ELR (cell line): ENCODE data around the gene ACTA1.
A peak's percentile ranks its signal among the peaks of the same experiment; 100 is the strongest.
"Not testable (repeated sequence)": the region's sequence is repeated elsewhere in the genome, so short reads cannot be mapped to it uniquely, and the experiment has no call there.

Source experiments
- DNase-seq: peaks from one replicate; pipeline ENCODE4 v3.0.0-alpha.2; 2015; ENCODE audit warnings: low read depth

ACTA1 gene

GRCh38 chr1:229434005-229434640, at the start of gene ACTA1:
TSS of gene ACTA1 (minus strand) at chr1:229434094. CDS start at chr1:229433115, 979 bp downstream.
- no peak for DNase-seq

- DNase-seq = no peak
Measured at GRCh38 chr1:229482511-229482910, 48.6 kb upstream of the ACTA1 start.

GRCh38 chr1:229480495-229480894, 46.6 kb upstream of the ACTA1 start:
- no peak for DNase-seq

DNA sequence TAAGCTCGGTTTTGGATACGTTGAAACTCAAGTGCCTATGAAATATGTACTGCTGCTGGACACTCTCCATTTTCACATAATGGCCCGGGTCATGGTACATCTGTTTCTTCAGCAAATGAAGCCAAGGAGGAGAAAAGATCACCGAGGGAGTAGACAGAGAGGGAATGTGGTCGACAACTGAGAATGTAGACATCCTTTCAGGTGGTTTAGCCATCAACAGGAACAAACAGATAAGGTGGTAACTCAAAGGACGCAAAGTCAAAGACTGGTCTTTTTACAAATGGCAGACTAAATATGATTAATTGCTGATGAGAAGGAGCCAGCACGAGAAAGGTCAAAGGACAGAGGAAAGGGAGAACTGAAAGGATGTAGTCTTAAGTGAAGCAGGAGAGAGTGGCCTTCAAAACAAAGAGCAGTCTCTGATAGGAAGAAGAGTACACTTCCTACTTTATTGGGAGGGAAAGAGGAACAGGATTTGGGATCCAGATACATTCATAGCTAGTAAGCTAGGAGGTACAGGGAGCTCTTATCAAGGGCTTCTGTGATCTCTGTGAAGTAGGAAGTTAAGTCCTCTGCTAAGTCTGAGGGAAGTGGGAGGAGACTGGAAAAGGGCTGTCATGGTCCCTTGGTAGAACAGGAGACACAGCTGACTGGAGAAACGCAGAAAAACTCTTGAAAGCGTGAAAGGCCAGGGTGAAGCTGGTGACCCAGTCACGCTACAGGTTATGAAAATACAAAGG, 45.9 kb upstream of the ACTA1 start:
- DNase-seq = no peak

DNA sequence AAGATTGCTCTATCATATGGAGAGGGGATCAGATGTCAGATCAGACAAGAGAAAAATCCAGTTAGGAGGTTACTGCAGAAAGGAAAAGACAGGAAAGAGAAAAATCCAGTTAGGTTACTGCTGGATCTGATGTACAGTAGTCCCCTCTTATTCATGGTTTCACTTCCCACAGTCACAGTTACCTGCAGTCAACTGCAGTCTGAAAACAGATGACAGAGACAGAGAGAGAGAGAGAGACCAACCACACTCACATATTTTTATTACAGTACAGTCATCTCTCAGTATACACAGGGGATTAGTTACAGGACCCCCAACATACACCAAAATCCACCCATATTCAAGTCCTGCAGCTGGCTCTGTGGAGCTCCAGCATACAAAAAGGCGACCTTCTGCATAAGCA, 45.0 kb upstream of the ACTA1 start:
- no peak for DNase-seq

- not testable (repeated sequence) for DNase-seq
Measured at GRCh38 chr1:229475859-229476258, 42.0 kb upstream of the ACTA1 start.

GRCh38 chr1:229474509-229474908, 40.6 kb upstream of the ACTA1 start:
- no peak for DNase-seq

GRCh38 chr1:229471175-229471574, 37.3 kb upstream of the ACTA1 start:
- DNase-seq = no peak

DNA sequence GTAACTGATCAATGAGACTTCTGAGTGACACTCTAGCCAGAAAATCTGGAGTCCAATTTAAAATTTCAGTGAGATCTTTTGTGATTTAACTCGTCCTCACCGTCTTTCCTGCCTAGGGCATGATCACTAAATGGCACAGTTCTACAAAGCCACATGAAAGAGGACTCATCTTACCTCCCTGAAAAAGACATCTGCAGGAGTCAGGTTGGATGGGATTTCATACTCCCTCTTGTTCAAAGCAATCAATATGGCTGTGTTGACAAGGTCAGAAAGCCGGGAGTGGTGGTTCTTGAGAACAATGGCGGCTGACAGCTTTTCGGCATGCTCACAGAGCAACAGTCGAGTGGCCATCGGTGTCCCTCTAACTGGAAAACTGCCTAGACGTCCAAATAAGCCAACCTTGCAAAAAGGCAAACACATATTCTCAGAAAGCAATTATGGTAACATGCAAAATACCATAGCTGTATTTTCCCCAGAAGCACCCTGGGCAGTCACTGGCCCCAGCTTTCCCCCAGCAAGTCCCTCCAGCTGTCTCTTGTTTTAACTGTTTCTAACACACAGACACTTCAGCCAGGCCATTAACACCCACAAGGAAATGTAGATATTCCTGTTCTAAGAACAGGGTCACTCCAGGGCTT, 36.6 kb upstream of the ACTA1 start:
- DNase-seq = no peak

DNA sequence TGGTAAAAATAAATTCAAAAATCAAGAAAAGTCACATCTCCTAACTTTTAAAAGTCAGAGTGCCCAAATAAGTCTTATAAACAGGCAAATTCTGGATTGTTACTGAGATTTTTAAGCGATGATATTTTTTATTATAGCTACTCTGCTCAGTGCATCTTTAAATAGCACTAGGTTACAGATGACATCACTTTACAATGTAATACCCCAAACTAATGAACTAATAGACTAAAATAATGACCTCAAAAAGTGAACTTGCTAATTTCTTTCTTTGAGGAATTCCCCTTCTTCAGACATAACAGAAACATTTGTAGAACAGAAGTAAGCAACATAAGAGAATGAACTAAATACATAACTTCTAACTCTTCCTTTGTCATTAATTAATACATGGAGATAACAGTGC, 33.0 kb upstream of the ACTA1 start:
- no peak for DNase-seq

DNA sequence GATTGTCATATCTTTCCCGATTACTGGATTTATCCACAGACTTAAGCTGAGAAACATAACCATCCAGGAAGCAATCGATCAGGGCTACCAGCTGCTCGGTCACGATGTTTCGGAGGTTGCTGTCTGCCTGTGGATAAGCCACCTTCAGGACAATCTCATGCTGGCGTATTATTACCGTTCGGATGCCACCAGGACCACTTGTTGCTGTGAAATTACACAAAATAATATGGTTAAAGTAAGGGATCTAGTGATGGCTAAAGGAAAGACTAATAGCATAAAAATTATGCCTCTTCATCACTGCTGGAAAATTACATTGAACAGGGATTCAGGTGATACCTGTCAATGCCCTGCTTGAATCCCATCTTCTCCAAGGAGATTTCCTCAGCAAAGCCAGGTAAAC, 30.8 kb upstream of the ACTA1 start:
- DNase-seq = no peak

- no peak for DNase-seq
Measured at GRCh38 chr1:229461032-229461668, 27.3 kb upstream of the ACTA1 start.

- no peak for DNase-seq
Measured at GRCh38 chr1:229459815-229460214, 25.9 kb upstream of the ACTA1 start.

- DNase-seq = no peak
Measured at GRCh38 chr1:229457436-229457835, 23.5 kb upstream of the ACTA1 start.

DNA sequence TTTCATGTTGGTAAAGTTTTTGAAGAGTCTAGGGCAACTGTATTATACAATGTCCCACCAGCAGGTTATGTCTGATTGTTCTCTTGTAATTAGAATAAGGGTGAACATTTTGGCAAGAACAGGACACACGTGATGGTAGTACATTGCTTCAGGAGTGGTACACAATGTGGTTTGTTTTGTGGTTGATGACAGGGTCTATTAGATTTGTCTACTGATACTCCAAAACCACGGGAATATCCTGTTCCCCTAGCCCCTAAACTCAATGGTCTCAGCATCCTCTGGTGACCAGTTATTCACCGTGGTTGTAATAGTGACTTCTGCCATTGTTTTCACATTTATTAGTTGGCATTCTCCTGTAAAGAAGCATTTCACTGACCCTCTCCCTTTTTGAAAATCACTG, 22.1 kb upstream of the ACTA1 start:
- DNase-seq = peak; percentile 38

- DNase-seq = no peak
Measured at GRCh38 chr1:229454056-229454455, 20.2 kb upstream of the ACTA1 start.

GRCh38 chr1:229452956-229453801, 19.3 kb upstream of the ACTA1 start:
- peak; percentile 34 for DNase-seq

DNA sequence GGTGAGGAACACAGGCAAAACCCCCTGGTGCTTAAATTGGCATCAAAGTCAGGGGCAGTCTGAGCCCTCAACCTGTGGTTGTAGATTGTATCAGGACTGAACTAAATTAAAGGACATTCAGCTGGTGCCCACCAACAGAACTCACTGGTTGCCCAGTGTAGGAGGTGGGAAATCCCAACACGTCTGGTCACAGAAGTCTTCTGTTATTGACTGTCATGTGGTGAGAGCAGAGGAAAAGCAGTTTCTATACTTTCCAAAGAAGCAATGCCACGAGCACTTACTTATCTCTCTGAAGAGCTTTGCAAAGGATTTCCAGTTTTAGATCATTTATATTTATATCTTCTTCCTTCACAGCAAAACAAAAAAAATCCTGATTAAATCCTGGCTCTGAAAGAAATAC, 15.0 kb upstream of the ACTA1 start:
- no peak for DNase-seq

DNA sequence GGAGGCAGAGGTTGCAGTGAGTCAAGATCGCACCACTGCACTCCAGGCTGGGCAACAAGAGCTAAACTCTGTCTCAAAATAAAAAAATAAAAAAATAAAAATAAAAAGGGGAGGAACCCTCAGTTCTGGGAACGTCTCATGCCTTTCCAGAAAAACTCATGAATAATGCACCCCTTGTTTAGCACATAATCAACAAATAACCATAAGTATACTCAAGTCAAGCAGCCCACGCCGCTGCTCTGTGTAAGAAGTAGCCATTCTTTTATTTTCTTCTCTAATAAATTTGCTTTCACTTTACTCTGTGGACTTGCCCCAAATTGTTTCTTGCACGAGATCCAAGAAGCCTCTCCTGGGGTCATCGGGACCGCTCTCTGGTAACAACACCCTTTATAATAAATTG, 14.5 kb upstream of the ACTA1 start:
- DNase-seq = no peak

GRCh38 chr1:229447809-229448252, 13.9 kb upstream of the ACTA1 start:
- no peak for DNase-seq

GRCh38 chr1:229445828-229446227, 11.9 kb upstream of the ACTA1 start:
- DNase-seq = no peak
